Measurements from ENCODE around the gene TBC1D9B. TPM values are rescaled to one million over a fixed set of nuclear protein-coding genes. Genes with fewer than 3 reads are reported as not detected.

The TBC1D9B gene
- total RNA-seq, 2 donors from 2014 or later: 89.3 to 136 TPM

- Histone ChIP-seq H3K9ac (ENCODE audit: low read depth in 2 of 2, low read length in 2 of 2) (no peak overlapping the region), H3K36me3 (peaks cover 9% of the 10 kb centered on the region), H3K27ac (no peak overlapping the region), H3K4me3 (no peak overlapping the region), H3K4me1 (no peaks in the 10 kb centered on the region), H3K27me3 (no peaks in the 10 kb centered on the region), H3K9me3 (no peaks in the 10 kb centered on the region)
- TF ChIP-seq CTCF (IDR thresholded peaks at IDR 0.05): no peak
- DNase-seq: no peak
- intact Hi-C loops (cut with DNase I): no loop called here
Measured at GRCh38 chr5:179885491-179886090, 22.1 kb downstream of the TBC1D9B start.

GRCh38 chr5:179883163-179883562, 24.5 kb downstream of the TBC1D9B start:
- Histone ChIP-seq H3K27me3 (no peaks in the 10 kb centered on the region), H3K36me3 (peaks cover 3% of the 10 kb centered on the region)

GRCh38 chr5:179882338-179882737, 25.4 kb downstream of the TBC1D9B start:
- no peak for TF ChIP-seq CTCF (IDR thresholded peaks at IDR 0.05)
- Histone ChIP-seq H3K9ac (ENCODE audit: low read depth in 2 of 2, low read length in 2 of 2) (no peak overlapping the region), H3K27me3 (no peaks in the 10 kb centered on the region), H3K36me3 (peaks cover 3% of the 10 kb centered on the region), H3K9me3 (no peaks in the 10 kb centered on the region), H3K4me1 (no peaks in the 10 kb centered on the region), H3K27ac (no peak overlapping the region), H3K4me3 (no peak overlapping the region)
- DNase-seq: no peak
- intact Hi-C loops (cut with DNase I): no loop called here

More at GRCh38 chr5:179883163-179883562, 24.5 kb downstream of the TBC1D9B start:
- Histone ChIP-seq H3K4me1 (no peaks in the 10 kb centered on the region), H3K4me3 (no peak overlapping the region), H3K9ac (ENCODE audit: low read depth in 2 of 2, low read length in 2 of 2) (no peak overlapping the region), H3K9me3 (no peaks in the 10 kb centered on the region), H3K27ac (no peak overlapping the region)
- DNase-seq: no peak
- TF ChIP-seq CTCF (IDR thresholded peaks at IDR 0.05): no peak
- intact Hi-C loops (cut with DNase I): no loop called here

- Histone ChIP-seq H3K4me3 (no peak overlapping the region), H3K9me3 (no peaks in the 10 kb centered on the region), H3K4me1 (no peaks in the 10 kb centered on the region), H3K27me3 (no peaks in the 10 kb centered on the region), H3K36me3 (peaks cover 3% of the 10 kb centered on the region), H3K9ac (ENCODE audit: low read depth in 2 of 2, low read length in 2 of 2) (no peak overlapping the region), H3K27ac (no peak overlapping the region)
- no peak for DNase-seq
- TF ChIP-seq CTCF (IDR thresholded peaks at IDR 0.05): no peak
- intact Hi-C loops (cut with DNase I): no loop called here
Measured at GRCh38 chr5:179880848-179881590, 26.7 kb downstream of the TBC1D9B start.

GRCh38 chr5:179880066-179880650, 27.5 kb downstream of the TBC1D9B start:
- no peak overlapping the region for H3K27ac ChIP-seq
- no peak overlapping the region for H3K4me3 ChIP-seq
- no peak for TF ChIP-seq CTCF (IDR thresholded peaks at IDR 0.05)
- no peak for DNase-seq
- no peaks in the 10 kb centered on the region for H3K9me3 ChIP-seq
- H3K9ac ChIP-seq (ENCODE audit: low read depth in 2 of 2, low read length in 2 of 2): no peak overlapping the region
- H3K36me3 ChIP-seq: peaks cover 3% of the 10 kb centered on the region
- H3K27me3 ChIP-seq: no peaks in the 10 kb centered on the region
- intact Hi-C loops (cut with DNase I): no loop called here
- no peaks in the 10 kb centered on the region for H3K4me1 ChIP-seq
